ENCODE data around the gene KIF18B.

DNA sequence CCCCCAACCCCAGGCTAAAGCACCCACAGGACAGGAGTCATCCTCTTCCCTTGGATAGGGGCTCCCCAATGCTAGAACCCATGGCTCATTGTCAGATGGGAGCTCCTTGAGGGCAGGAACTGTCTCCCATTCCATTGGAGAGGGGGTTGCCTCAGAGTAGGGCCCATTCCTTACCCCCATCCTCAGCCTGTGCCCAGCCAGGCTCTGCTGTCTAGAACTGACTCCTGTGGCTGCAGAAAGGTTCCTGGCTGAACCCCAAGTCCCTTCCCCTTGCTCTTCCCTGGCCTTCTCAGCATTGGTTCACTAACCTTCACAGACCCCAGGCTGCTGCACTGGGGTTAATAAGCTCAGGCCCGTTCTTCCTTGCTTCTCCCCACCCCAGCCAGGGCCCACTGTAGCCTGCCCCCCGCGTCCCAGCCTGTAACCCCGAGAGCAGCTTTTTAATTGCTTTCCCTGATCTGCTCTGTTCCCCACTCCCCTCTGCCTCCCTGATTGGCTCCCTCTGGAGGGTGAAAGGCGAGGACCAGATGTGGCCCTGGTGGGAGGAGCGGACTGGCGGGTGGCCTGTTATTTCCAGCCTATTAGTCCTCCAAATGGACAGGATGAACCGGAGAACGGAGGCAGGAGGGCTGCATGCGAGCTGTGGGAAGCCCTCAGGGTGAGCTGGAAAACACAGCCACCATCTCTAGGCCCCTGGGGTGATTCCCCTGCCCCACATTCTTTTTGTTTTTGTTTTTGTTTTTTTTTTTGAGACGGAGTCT, 26.3 kb downstream of the KIF18B start:
- no peak for TF ChIP-seq POLR2A (IDR thresholded peaks at IDR 0.05)
- TF ChIP-seq, protein P1, sequence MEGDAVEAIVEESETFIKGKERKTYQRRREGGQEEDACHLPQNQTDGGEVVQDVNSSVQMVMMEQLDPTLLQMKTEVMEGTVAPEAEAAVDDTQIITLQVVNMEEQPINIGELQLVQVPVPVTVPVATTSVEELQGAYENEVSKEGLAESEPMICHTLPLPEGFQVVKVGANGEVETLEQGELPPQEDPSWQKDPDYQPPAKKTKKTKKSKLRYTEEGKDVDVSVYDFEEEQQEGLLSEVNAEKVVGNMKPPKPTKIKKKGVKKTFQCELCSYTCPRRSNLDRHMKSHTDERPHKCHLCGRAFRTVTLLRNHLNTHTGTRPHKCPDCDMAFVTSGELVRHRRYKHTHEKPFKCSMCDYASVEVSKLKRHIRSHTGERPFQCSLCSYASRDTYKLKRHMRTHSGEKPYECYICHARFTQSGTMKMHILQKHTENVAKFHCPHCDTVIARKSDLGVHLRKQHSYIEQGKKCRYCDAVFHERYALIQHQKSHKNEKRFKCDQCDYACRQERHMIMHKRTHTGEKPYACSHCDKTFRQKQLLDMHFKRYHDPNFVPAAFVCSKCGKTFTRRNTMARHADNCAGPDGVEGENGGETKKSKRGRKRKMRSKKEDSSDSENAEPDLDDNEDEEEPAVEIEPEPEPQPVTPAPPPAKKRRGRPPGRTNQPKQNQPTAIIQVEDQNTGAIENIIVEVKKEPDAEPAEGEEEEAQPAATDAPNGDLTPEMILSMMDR (IDR thresholded peaks at IDR 0.05): no peak

Measured in tibial nerve (tissue), 3 donors.